ENCODE data around the gene HAPLN2. TPM values are rescaled to one million over a fixed set of nuclear protein-coding genes. Genes with fewer than 3 reads are reported as not detected.

The HAPLN2 gene
- polyA plus RNA-seq, 1 donor = 0.16 TPM

DNA sequence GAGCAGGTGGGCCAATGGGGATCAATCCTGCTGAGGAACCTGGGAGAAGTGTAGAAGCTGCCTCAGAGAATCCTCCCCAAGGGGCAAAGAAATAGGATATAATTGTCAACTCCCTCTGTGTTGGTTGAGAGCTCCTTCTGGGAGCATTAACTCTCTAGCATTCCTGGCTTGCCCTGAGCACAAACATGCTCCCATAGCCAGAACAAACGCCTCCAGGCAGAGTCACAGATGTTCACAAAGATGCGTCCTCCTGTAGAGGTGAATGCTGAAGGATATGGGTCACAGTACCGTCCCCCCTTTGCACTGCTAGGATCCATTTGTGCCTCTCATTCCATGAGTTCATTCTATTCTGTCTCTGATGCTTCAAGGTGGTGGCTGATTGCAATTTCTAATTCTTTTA is 13.1 kb downstream of the HAPLN2 start:
- peaks cover 50% of the 10 kb centered on the region for H3K27me3 ChIP-seq (ENCODE audit: control insufficient read depth, insufficient read depth, low read length)
- H3K4me3 ChIP-seq (ENCODE audit: low read length) = no peak overlapping the region
- no peak overlapping the region for H3K27ac ChIP-seq (ENCODE audit: low read length)
- no peaks in the 10 kb centered on the region for H3K9me3 ChIP-seq (ENCODE audit: control insufficient read depth, low read depth, low read length)
- H3K36me3 ChIP-seq (ENCODE audit: control insufficient read depth, insufficient read depth, low read length) = no peaks in the 10 kb centered on the region
- no CpG with 5 or more reads among the region's 3 CpGs for WGBS (ENCODE audit: insufficient coverage, low lambda C conversion rate)
- H3K4me1 ChIP-seq (ENCODE audit: control insufficient read depth, insufficient read depth, low read length) = no peaks in the 10 kb centered on the region
- no peak for DNase-seq

DNA sequence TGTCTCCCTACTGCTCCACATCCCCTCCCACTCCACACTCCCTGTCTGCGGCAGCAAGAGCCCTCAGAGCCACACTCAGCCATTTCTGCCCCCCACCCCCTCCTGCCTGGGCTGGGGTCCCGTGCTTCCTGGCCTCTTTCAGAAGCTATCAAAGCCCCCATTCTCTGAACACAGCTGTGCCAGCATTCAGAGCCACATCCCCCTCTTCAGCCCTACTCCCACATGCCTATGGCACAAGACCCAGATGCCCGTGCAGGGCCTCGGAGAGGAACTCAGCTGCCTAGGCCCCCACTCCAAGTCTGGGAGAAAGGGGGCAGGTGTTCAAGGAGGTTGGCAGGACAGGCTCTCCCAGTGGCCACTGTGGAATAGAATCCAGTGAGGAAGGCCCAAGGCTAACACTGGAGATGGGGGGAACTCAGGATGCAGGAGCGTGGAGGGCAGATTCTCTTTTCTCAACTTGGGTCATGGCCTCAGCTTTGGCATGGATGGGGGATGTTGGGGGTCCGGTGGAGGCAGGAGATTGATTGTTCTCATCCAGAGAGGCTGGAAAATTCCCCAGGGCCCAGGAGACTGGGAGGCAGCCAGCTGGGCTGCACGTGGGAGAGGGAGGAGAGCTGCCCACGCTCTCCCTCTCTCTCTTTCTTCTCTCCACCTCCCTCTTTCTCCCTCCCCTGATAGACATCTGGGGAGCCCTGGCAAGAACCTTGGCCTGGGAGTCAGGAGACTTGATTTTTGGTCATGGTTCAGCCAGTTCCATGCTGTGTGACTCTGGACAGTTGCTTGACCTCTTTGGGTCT is 19.2 kb downstream of the HAPLN2 start:
- DNase-seq = no peak
- H3K27me3 ChIP-seq (ENCODE audit: control insufficient read depth, insufficient read depth, low read length) = peaks cover 82% of the 10 kb centered on the region
- no CpG with 5 or more reads among the region's 8 CpGs for WGBS (ENCODE audit: insufficient coverage, low lambda C conversion rate)
- no peaks in the 10 kb centered on the region for H3K9me3 ChIP-seq (ENCODE audit: control insufficient read depth, low read depth, low read length)
- no peak overlapping the region for H3K27ac ChIP-seq (ENCODE audit: low read length)
- no peaks in the 10 kb centered on the region for H3K36me3 ChIP-seq (ENCODE audit: control insufficient read depth, insufficient read depth, low read length)
- no peak overlapping the region for H3K4me3 ChIP-seq (ENCODE audit: low read length)
- peaks cover 18% of the 10 kb centered on the region for H3K4me1 ChIP-seq (ENCODE audit: control insufficient read depth, insufficient read depth, low read length)

DNA sequence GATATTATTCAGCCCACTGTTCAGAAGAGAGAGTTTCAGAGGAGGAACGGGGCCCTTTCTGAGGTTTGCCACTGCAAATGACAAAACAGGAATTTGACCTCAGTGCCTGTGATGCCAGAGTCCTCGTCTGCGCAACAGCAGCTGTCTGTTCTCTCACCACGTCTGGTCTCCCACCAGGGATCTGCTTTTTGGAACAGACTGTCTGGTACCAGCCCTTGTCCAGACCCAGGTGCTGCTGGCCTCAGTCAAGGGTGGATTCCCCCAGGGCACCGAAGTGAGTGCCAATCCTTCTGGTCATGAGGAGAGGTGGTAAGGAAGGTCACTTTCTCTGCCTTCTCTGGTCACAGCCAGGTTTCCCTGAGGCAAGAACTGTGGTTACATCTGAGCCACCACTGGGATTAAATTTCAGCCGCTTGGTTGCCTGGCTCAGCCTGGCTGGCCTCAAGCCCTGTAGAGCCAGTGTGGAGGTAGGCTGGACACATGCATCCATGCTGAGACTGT is 20.4 kb downstream of the HAPLN2 start:
- peaks cover 3% of the 10 kb centered on the region for H3K36me3 ChIP-seq (ENCODE audit: control insufficient read depth, insufficient read depth, low read length)
- no CpG with 5 or more reads among the region's 6 CpGs for WGBS (ENCODE audit: insufficient coverage, low lambda C conversion rate)
- H3K4me3 ChIP-seq (ENCODE audit: low read length) = no peak overlapping the region
- H3K27ac ChIP-seq (ENCODE audit: low read length) = no peak overlapping the region
- no peaks in the 10 kb centered on the region for H3K9me3 ChIP-seq (ENCODE audit: control insufficient read depth, low read depth, low read length)
- peaks cover 22% of the 10 kb centered on the region for H3K4me1 ChIP-seq (ENCODE audit: control insufficient read depth, insufficient read depth, low read length)
- H3K27me3 ChIP-seq (ENCODE audit: control insufficient read depth, insufficient read depth, low read length) = peaks cover 85% of the 10 kb centered on the region
- DNase-seq = no peak

DNA sequence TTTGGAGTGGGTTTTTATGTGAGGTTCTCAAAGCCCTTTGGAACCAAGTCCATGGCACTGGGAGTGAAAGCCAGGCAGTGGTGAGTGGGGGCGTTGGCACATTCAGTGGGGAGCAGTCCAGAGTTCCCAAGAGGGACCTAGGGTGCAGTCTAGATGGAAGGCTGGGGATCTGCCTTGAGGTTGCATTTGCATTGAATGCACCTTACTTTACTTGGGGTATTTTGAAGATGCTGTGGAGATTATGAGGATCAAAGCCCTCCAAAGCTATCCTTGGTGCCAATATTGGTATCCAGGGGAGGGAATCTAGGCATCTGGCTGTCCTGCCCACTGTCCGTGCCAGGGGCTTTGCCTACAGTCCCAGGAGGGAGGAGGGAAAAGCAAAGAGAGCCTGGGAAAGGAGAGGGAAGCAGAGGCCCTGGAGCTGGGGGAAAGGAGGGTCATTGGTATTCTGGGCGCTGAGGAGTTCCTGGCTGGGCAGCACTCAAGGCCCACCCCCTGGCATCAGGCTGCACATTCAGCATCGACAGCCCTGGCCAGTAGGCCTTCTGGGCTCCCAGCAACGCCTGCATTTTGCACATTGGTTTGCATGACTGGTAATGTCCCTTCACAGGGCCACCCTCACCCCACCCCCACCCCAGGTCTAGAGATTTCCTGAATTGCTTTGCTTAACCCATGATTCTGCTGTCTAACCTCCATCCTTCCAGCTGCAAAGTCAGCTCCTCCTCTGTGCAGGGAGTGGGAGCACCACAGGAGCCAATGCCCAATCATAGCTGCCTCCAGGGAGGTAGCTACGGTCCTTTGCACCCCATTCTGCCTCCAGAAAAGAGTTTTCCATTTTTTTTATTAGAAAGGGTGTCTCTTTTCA is 21.9 kb downstream of the HAPLN2 start:
- WGBS (ENCODE audit: insufficient coverage, low lambda C conversion rate) = no CpG with 5 or more reads among the region's 6 CpGs
- DNase-seq = no peak
- Histone ChIP-seq H3K4me1 (ENCODE audit: control insufficient read depth, insufficient read depth, low read length) (peaks cover 22% of the 10 kb centered on the region), H3K27me3 (ENCODE audit: control insufficient read depth, insufficient read depth, low read length) (peaks cover 84% of the 10 kb centered on the region), H3K27ac (ENCODE audit: low read length) (no peak overlapping the region), H3K4me3 (ENCODE audit: low read length) (no peak overlapping the region), H3K36me3 (ENCODE audit: control insufficient read depth, insufficient read depth, low read length) (peaks cover 3% of the 10 kb centered on the region), H3K9me3 (ENCODE audit: control insufficient read depth, low read depth, low read length) (no peaks in the 10 kb centered on the region)

DNA sequence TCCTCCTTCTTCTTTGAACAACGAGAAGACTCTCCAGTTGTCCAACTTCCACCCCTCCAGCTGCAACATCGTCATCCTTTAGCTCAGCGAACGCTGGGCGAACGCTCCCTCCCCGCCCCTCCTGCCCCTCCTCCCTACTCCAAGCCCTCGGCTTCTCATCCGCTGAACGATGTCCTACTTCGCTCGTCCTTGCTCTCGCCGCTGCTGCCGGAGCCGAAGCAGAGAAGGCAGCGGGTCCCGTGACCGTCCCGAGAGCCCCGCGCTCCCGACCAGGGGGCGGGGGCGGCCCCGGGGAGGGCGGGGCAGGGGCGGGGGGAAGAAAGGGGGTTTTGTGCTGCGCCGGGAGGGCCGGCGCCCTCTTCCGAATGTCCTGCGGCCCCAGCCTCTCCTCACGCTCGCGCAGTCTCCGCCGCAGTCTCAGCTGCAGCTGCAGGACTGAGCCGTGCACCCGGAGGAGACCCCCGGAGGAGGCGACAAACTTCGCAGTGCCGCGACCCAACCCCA is 22.6 kb downstream of the HAPLN2 start, which contains the start of gene BCAN:
Gene BCAN (plus strand): TSS at position 357 of the 504 bp plus-strand sequence. CDS start 3,938 bp downstream, outside the sequence.
- H3K9me3 ChIP-seq (ENCODE audit: control insufficient read depth, low read depth, low read length) = peaks cover 4% of the 10 kb centered on the region
- no peak within 1 kb of the TSS for H3K27ac ChIP-seq (ENCODE audit: low read length)
- peaks cover 86% of the 10 kb centered on the region for H3K27me3 ChIP-seq (ENCODE audit: control insufficient read depth, insufficient read depth, low read length)
- H3K4me1 ChIP-seq (ENCODE audit: control insufficient read depth, insufficient read depth, low read length) = peaks cover 22% of the 10 kb centered on the region
- no CpG with 5 or more reads among the region's 46 CpGs for WGBS (ENCODE audit: insufficient coverage, low lambda C conversion rate)
- peak within 1 kb of the TSS; percentile 33 for H3K4me3 ChIP-seq (ENCODE audit: low read length)
- DNase-seq = peak in 1 of 2 donors; percentile 52
- peaks cover 3% of the 10 kb centered on the region for H3K36me3 ChIP-seq (ENCODE audit: control insufficient read depth, insufficient read depth, low read length)

DNA sequence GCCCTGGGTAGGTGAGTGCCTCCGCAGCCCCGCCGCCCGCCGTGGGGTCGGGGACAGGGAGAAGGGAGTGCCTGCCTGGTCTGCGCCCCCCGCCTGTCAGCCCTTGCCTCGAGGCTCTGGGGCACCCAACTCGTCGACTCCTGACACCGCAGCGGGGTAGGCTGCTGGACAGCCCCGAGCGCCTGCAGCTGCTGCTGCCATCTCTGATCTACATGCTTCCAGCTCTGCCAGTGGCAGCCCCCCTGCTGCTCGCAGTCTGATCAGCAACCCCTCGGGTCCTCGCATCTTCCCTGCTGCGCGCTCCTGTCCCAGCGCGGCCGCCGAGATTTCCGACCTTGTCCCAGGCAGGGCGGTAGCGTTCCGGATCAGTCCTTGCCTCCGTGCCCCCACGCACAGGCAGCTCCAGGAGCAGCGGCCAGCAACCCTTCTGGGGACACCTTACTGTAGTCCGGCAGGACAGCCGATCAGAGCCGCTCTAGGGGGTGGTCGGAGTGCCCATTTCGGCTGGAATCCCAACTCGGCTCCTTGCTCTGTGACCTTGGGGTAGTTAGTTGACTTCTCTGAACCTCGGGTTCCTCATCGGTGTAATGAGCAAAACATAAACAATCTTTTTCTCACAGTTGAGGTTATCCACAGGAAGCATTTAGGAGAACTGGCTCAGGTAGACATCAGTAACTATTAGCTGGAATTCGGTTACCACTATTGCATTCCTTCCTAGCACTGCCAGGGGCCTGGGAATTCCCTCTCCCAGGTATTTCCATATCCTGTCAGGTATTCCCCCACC is 23.2 kb downstream of the HAPLN2 start:
- peaks cover 22% of the 10 kb centered on the region for H3K4me1 ChIP-seq (ENCODE audit: control insufficient read depth, insufficient read depth, low read length)
- no peak for DNase-seq
- peak overlapping the region; percentile 33 for H3K4me3 ChIP-seq (ENCODE audit: low read length)
- peaks cover 90% of the 10 kb centered on the region for H3K27me3 ChIP-seq (ENCODE audit: control insufficient read depth, insufficient read depth, low read length)
- WGBS (ENCODE audit: insufficient coverage, low lambda C conversion rate) = 0% methylated on average over 1 of the region's 40 CpGs
- H3K36me3 ChIP-seq (ENCODE audit: control insufficient read depth, insufficient read depth, low read length) = peaks cover 3% of the 10 kb centered on the region
- peaks cover 6% of the 10 kb centered on the region for H3K9me3 ChIP-seq (ENCODE audit: control insufficient read depth, low read depth, low read length)
- no peak overlapping the region for H3K27ac ChIP-seq (ENCODE audit: low read length)

DNA sequence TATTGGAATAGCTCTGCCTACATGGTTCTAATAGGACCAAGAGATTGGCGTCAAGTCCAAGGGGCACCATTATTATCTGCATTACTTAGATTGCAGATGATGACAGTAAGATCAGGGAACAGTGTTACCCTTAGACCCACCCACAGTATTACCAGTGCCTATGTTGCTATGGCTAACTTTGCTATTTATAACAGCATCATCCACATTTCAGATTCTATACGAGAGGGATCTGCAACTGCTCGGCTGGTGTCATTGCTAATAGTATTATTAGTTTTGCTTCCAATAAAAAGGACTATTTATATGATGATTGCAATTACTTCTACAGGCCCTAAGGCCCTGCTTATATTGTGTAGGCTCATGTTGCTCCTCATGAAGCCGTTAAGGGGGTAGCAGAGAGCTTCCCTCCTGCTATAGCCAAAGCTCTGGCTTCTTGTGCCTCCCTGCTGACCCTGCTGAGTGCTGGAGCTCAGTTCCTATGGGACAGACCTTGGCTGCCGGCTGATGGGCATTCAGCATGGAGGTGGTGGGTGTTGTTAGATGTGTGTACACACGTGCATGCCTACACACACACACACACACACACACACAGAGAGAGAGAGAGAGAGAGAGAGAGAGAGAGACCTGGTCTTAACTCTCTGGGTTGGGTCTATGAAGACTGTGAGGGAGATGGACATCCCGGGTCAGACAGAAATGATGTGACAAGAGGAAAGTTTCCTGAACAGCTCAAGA is 24.0 kb downstream of the HAPLN2 start:
- Histone ChIP-seq H3K27me3 (ENCODE audit: control insufficient read depth, insufficient read depth, low read length) (peaks cover 91% of the 10 kb centered on the region), H3K27ac (ENCODE audit: low read length) (no peak overlapping the region), H3K9me3 (ENCODE audit: control insufficient read depth, low read depth, low read length) (peaks cover 6% of the 10 kb centered on the region), H3K4me1 (ENCODE audit: control insufficient read depth, insufficient read depth, low read length) (peaks cover 22% of the 10 kb centered on the region), H3K4me3 (ENCODE audit: low read length) (no peak overlapping the region), H3K36me3 (ENCODE audit: control insufficient read depth, insufficient read depth, low read length) (peaks cover 3% of the 10 kb centered on the region)
- no CpG with 5 or more reads among the region's 7 CpGs for WGBS (ENCODE audit: insufficient coverage, low lambda C conversion rate)
- peak in 1 of 2 donors; percentile 68 for DNase-seq

DNA sequence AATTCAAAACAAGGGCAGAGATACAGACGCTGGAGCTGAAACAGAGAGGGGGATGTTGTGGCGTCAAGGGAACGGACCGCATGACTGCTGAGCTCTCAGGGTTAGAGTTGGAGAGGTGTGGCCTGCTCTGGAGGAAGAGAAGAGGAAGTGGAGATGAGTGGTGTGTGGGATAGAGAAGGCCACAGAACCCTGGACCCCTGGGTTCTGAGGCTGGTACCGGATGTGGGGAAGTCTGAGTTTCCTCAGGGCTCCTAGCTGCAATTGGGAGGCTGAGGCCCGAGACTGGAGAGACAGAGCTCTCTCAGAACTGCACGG is 24.5 kb downstream of the HAPLN2 start:
- no peak overlapping the region for H3K27ac ChIP-seq (ENCODE audit: low read length)
- no peak for DNase-seq
- H3K27me3 ChIP-seq (ENCODE audit: control insufficient read depth, insufficient read depth, low read length) = peaks cover 88% of the 10 kb centered on the region
- H3K36me3 ChIP-seq (ENCODE audit: control insufficient read depth, insufficient read depth, low read length) = peaks cover 3% of the 10 kb centered on the region
- H3K9me3 ChIP-seq (ENCODE audit: control insufficient read depth, low read depth, low read length) = peaks cover 6% of the 10 kb centered on the region
- WGBS (ENCODE audit: insufficient coverage, low lambda C conversion rate) = no CpG with 5 or more reads among the region's 7 CpGs
- H3K4me3 ChIP-seq (ENCODE audit: low read length) = no peak overlapping the region
- H3K4me1 ChIP-seq (ENCODE audit: control insufficient read depth, insufficient read depth, low read length) = peaks cover 22% of the 10 kb centered on the region

DNA sequence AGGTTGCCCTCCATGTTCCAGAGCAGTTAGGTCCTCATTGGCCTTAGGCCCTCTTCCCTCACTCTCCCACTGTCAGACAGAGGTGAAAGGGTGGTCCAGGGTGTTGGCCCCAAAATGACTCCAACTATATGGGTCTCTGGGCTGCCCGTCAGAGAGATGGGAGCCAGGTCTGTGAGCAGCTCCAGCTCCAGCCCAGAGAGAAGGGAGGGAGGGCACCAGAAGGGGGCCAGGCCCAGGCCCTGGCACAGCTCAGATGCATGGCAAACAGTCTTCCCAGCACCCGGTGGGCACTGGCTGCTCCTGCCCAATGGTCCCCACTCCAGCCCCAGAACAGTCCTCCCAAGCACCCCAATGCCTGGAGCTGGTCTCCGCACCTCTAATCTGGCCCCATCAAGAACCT is 24.9 kb downstream of the HAPLN2 start:
- WGBS (ENCODE audit: insufficient coverage, low lambda C conversion rate) = no CpG with 5 or more reads among the region's 3 CpGs
- no peak for DNase-seq
- H3K27ac ChIP-seq (ENCODE audit: low read length) = no peak overlapping the region
- H3K4me1 ChIP-seq (ENCODE audit: control insufficient read depth, insufficient read depth, low read length) = peaks cover 22% of the 10 kb centered on the region
- H3K9me3 ChIP-seq (ENCODE audit: control insufficient read depth, low read depth, low read length) = peaks cover 6% of the 10 kb centered on the region
- H3K4me3 ChIP-seq (ENCODE audit: low read length) = no peak overlapping the region
- H3K27me3 ChIP-seq (ENCODE audit: control insufficient read depth, insufficient read depth, low read length) = peaks cover 84% of the 10 kb centered on the region
- peaks cover 3% of the 10 kb centered on the region for H3K36me3 ChIP-seq (ENCODE audit: control insufficient read depth, insufficient read depth, low read length)

All from large intestine (tissue), 3 donors.